ENCODE results near the gene ABCC1. TPM values are rescaled to one million over a fixed set of nuclear protein-coding genes. Genes with fewer than 3 reads are reported as not detected.

The ABCC1 gene
- total RNA-seq, 1 donor from 2014 or later, result 38.7 TPM

DNA sequence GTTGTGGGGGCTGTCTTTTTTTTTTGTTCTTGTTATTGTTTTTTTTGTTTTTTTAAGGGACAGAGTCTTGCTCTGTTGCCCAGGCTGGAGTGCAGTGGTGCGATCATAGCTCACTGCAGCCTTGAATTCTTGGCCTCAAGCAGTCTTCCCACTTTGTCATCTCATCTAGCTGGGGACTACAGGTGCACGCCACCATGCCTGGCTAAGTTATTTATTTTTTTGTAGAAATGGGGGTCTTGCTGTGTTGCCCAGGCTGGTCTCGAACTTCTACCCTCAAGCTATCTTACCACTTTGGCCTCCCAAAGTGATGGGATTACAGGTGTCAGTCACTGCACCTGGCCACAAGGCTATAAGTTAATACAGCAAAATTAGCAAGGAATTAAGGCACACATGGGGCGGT lies 101.7 kb downstream of the ABCC1 start:
- no peak overlapping the region for H3K4me3 Mint-ChIP-seq
- H3K36me3 Mint-ChIP-seq (ENCODE audit: low read depth), result peaks cover 10% of the 10 kb centered on the region
- H3K27ac Mint-ChIP-seq (ENCODE audit: unreplicated experiment), result no peak overlapping the region
- no peaks in the 10 kb centered on the region for H3K27me3 Mint-ChIP-seq (ENCODE audit: low read depth)
- TF ChIP-seq, protein P1, sequence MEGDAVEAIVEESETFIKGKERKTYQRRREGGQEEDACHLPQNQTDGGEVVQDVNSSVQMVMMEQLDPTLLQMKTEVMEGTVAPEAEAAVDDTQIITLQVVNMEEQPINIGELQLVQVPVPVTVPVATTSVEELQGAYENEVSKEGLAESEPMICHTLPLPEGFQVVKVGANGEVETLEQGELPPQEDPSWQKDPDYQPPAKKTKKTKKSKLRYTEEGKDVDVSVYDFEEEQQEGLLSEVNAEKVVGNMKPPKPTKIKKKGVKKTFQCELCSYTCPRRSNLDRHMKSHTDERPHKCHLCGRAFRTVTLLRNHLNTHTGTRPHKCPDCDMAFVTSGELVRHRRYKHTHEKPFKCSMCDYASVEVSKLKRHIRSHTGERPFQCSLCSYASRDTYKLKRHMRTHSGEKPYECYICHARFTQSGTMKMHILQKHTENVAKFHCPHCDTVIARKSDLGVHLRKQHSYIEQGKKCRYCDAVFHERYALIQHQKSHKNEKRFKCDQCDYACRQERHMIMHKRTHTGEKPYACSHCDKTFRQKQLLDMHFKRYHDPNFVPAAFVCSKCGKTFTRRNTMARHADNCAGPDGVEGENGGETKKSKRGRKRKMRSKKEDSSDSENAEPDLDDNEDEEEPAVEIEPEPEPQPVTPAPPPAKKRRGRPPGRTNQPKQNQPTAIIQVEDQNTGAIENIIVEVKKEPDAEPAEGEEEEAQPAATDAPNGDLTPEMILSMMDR (conservative IDR thresholded peaks at IDR 0.05), result no peak
- no peak for DNase-seq (ENCODE audit: low read depth, low spot score)
- no peaks in the 10 kb centered on the region for H3K9me3 Mint-ChIP-seq
- no peaks in the 10 kb centered on the region for H3K4me1 Mint-ChIP-seq

- Mint-ChIP-seq H3K27ac (ENCODE audit: unreplicated experiment) (no peak overlapping the region), H3K9me3 (no peaks in the 10 kb centered on the region), H3K27me3 (ENCODE audit: low read depth) (no peaks in the 10 kb centered on the region), H3K4me3 (no peak overlapping the region), H3K4me1 (no peaks in the 10 kb centered on the region), H3K36me3 (ENCODE audit: low read depth) (peaks cover 12% of the 10 kb centered on the region)
- TF ChIP-seq, protein P1 (conservative IDR thresholded peaks at IDR 0.05), result no peak
- no peak for DNase-seq (ENCODE audit: low read depth, low spot score)
These were observed 103.5 kb downstream of the ABCC1 start for GRCh38 chr16:16052916-16053315.

GRCh38 chr16:16057102-16057501 lies 107.7 kb downstream of the ABCC1 start:
- Mint-ChIP-seq H3K27ac (ENCODE audit: unreplicated experiment) (no peak overlapping the region), H3K27me3 (ENCODE audit: low read depth) (no peaks in the 10 kb centered on the region), H3K9me3 (no peaks in the 10 kb centered on the region), H3K36me3 (ENCODE audit: low read depth) (peaks cover 3% of the 10 kb centered on the region), H3K4me3 (no peak overlapping the region), H3K4me1 (no peaks in the 10 kb centered on the region)
- no peak for DNase-seq (ENCODE audit: low read depth, low spot score)
- TF ChIP-seq, protein P1 (conservative IDR thresholded peaks at IDR 0.05), result no peak

DNA sequence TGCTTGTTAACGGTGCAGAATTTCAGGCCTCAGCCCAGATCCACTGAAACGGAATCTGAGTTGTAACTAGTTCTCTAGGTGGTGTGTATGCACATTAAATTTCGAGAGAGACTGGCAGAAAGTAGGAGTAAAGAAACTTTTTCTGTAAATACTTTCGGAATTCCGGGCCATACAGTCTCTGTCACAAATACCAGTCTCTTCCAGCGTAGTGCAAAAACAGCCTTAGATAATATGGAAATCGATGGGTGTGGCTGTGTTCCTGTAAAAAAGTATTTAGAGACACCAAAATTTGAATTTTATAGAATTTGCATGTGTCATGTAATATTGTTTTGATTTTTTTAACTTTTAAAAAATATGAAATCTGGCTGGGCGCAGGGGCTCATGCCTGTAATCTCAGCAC lies 109.7 kb downstream of the ABCC1 start:
- TF ChIP-seq, protein P1 (conservative IDR thresholded peaks at IDR 0.05), result no peak
- H3K27me3 Mint-ChIP-seq (ENCODE audit: low read depth), result no peaks in the 10 kb centered on the region
- no peak overlapping the region for H3K4me3 Mint-ChIP-seq
- no peak overlapping the region for H3K27ac Mint-ChIP-seq (ENCODE audit: unreplicated experiment)
- H3K36me3 Mint-ChIP-seq (ENCODE audit: low read depth), result peaks cover 3% of the 10 kb centered on the region
- no peak for DNase-seq (ENCODE audit: low read depth, low spot score)
- H3K9me3 Mint-ChIP-seq, result no peaks in the 10 kb centered on the region
- H3K4me1 Mint-ChIP-seq, result no peaks in the 10 kb centered on the region

GRCh38 chr16:16059895-16060590 lies 110.6 kb downstream of the ABCC1 start:
- Mint-ChIP-seq H3K9me3 (no peaks in the 10 kb centered on the region), H3K4me1 (no peaks in the 10 kb centered on the region), H3K27ac (ENCODE audit: unreplicated experiment) (no peak overlapping the region), H3K4me3 (no peak overlapping the region), H3K36me3 (ENCODE audit: low read depth) (peaks cover 7% of the 10 kb centered on the region), H3K27me3 (ENCODE audit: low read depth) (no peaks in the 10 kb centered on the region)
- TF ChIP-seq, protein P1 (conservative IDR thresholded peaks at IDR 0.05), result no peak
- DNase-seq (ENCODE audit: low read depth, low spot score), result no peak

Measured in neural crest cell (in vitro differentiated cells).